Thoracic aorta (tissue), 2 donors: Measurements from ENCODE around the gene KCNH4. TPM values are rescaled to one million over a fixed set of nuclear protein-coding genes. Genes with fewer than 3 reads are reported as not detected.
"Not testable (repeated sequence)": the region's sequence is repeated elsewhere in the genome, so short reads cannot be mapped to it uniquely, and the experiment has no call there.

Source experiments
- ATAC-seq: fragments of 150-250 bp; one replicate; pipeline ENCODE4 v1.8.0; 2017; ENCODE audit warnings: low read depth; ENCODE audit not compliant: insufficient number of reproducible peaks, low FRiP score
- DNase-seq: peaks from one replicate; pipeline ENCODE4 v3.0.0-alpha.2; 2020; ENCODE audit warnings: low spot score
- H3K27ac ChIP-seq, 2 donors: fragments of 200-600 bp; sonication (generic); 1 replicate in 1 of 2; 2 replicates in 1 of 2; pipeline ENCODE4 v1.5.1; 2016; ENCODE audit warnings: mild to moderate bottlenecking in 2 of 2, moderate library complexity in 2 of 2
- H3K27me3 ChIP-seq: fragments of 200-600 bp; sonication (generic); replicated peaks from 2 replicates; pipeline ENCODE4 v1.6.0; 2016; ENCODE audit warnings: mild to moderate bottlenecking; ENCODE audit not compliant: insufficient read depth
- H3K36me3 ChIP-seq: fragments of 200-600 bp; sonication (generic); one replicate; pipeline ENCODE4 v1.5.1; 2016
- H3K4me1 ChIP-seq, 2 donors: fragments of 200-600 bp; sonication (generic); 1 replicate in 1 of 2; 2 replicates in 1 of 2; pipeline versions ENCODE4 v1.5.1 to v1.6.0; 2016; ENCODE audit warnings: low read depth in 2 of 2, mild to moderate bottlenecking in 1 of 2; ENCODE audit not compliant: control insufficient read depth in 1 of 2
- H3K4me3 ChIP-seq: fragments of 200-600 bp; sonication (generic); 2 replicates; pipeline ENCODE4 v1.5.1; 2016; ENCODE audit warnings: mild to moderate bottlenecking
- H3K9me3 ChIP-seq: fragments of 200-600 bp; sonication (generic); 2 replicates; pipeline ENCODE4 v1.5.1; 2016
- total RNA-seq, 2 donors: library from RNA; depleted of rRNA; stranded (reverse); fragments of >200 nt; gene quantifications; one replicate each; pipeline versions ENCODE4 v1.1.0 to v1.2.3, GENCODE V29; 2016
- TF ChIP-seq, protein P1 (sequence below): fragments of 200-600 bp; sonication (generic); IDR thresholded peaks from one replicate; pipeline ENCODE4 v1.5.1; 2019; ENCODE audit warnings: antibody characterized with exemption

The KCNH4 gene
- total RNA-seq, 2 donors from 2014 or later: 0.21 TPM; not detected in 1

DNA sequence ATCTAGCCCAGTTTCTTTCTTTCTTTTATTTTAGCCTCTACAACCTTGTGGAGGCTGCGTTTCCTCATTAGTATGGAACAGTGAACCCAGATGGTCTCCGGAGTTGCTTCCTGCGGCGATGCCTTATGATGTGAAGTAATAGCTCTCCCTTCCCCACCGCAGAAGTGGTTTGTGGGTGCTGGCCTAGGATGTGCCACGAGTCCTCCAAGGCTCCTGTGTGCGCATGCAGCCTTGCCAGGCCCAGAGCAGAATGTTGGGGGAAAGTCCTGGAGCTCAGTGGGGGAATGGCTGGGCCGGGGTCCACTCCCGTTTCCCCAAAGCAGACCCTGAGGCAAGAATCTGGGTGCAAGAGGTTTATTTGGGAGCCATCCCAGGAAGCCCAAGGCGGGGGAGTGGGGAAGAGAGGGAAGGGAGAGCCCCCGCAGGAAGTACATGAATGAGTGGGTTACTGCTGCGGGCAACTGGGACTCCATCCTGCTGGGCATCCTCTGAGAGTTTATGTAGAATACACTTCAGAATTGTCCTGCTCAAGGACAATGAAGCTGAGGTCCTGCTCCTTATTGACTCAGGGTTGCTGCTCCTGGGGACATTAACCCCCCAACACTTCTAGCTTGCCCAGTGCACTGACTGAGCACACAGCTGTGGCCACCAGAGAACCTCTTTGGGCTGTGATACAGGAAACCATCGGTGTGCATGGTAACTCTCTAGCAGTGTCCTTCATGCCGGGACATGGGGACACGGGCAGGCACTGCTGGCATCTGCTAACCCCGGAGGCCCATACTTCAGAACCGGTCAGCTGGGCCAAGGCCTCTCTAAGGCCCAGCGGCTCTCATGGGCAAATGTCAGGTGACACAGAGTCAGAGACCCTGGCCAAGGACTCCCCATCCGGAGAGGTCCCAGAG, 8.1 kb upstream of the KCNH4 start:
- H3K4me1 ChIP-seq: peaks cover 11 to 26% of the 10 kb centered on the region in 2 donors
- H3K4me3 ChIP-seq: no peak overlapping the region
- no peaks in the 10 kb centered on the region for H3K27me3 ChIP-seq
- no peaks in the 10 kb centered on the region for H3K9me3 ChIP-seq
- H3K27ac ChIP-seq: no peak overlapping the region
- ATAC-seq: no peak
- TF ChIP-seq, protein P1, sequence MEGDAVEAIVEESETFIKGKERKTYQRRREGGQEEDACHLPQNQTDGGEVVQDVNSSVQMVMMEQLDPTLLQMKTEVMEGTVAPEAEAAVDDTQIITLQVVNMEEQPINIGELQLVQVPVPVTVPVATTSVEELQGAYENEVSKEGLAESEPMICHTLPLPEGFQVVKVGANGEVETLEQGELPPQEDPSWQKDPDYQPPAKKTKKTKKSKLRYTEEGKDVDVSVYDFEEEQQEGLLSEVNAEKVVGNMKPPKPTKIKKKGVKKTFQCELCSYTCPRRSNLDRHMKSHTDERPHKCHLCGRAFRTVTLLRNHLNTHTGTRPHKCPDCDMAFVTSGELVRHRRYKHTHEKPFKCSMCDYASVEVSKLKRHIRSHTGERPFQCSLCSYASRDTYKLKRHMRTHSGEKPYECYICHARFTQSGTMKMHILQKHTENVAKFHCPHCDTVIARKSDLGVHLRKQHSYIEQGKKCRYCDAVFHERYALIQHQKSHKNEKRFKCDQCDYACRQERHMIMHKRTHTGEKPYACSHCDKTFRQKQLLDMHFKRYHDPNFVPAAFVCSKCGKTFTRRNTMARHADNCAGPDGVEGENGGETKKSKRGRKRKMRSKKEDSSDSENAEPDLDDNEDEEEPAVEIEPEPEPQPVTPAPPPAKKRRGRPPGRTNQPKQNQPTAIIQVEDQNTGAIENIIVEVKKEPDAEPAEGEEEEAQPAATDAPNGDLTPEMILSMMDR: no peak
- H3K36me3 ChIP-seq: no peaks in the 10 kb centered on the region
- DNase-seq: no peak

- Histone ChIP-seq H3K36me3 (no peaks in the 10 kb centered on the region), H3K9me3 (no peaks in the 10 kb centered on the region), H3K4me3 (no peak overlapping the region), H3K27me3 (no peaks in the 10 kb centered on the region), H3K27ac (no peak overlapping the region), H3K4me1 (peaks cover 9 to 22% of the 10 kb centered on the region in 2 donors)
- TF ChIP-seq, protein P1: no peak
- DNase-seq (no peak), ATAC-seq (no peak)
Measured at GRCh38 chr17:42187833-42188232, 6.9 kb upstream of the KCNH4 start.

DNA sequence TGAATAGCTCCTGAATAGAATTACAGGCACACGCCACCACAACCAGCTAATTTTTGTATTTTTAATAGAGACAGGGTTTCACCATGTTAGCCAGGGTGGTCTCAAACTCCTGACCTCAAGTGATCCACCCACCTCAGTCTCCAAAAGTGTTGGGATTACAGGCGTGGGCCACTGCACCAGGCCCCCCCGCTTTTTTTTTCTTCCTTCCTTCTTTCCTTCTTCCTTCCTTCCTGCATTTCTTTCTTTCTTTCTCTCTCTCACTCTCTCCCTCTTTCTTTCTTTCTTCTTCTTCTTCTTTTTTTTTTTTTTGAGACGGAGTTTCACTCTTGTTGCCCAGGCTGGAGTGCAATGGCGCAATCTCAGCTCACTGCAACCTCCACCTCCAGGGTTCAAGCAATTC, 5.2 kb upstream of the KCNH4 start:
- H3K36me3 ChIP-seq, ATAC-seq, H3K4me3 ChIP-seq, H3K27ac ChIP-seq, H3K27me3 ChIP-seq, H3K9me3 ChIP-seq, DNase-seq: not testable (repeated sequence)
- peaks cover 11 to 20% of the 10 kb centered on the region in 2 donors for H3K4me1 ChIP-seq

GRCh38 chr17:42185621-42185930, 4.6 kb upstream of the KCNH4 start:
- peaks cover 12 to 26% of the 10 kb centered on the region in 2 donors for H3K4me1 ChIP-seq
- peaks cover 9% of the 10 kb centered on the region for H3K27me3 ChIP-seq
- H3K27ac ChIP-seq: no peak overlapping the region
- no peak for ATAC-seq
- no peaks in the 10 kb centered on the region for H3K36me3 ChIP-seq
- H3K4me3 ChIP-seq: no peak overlapping the region
- H3K9me3 ChIP-seq: no peaks in the 10 kb centered on the region
- TF ChIP-seq, protein P1: no peak
- DNase-seq: no peak

- no peaks in the 10 kb centered on the region for H3K9me3 ChIP-seq
- TF ChIP-seq, protein P1: no peak
- H3K4me3 ChIP-seq: peak within 1 kb of the TSS; percentile 69
- H3K27me3 ChIP-seq: peaks cover 12% of the 10 kb centered on the region
- DNase-seq (no peak), ATAC-seq (no peak)
- H3K4me1 ChIP-seq: peaks cover 13 to 30% of the 10 kb centered on the region in 2 donors
- peak within 1 kb of the TSS in 1 of 2 donors; percentile 3 for H3K27ac ChIP-seq
- no peaks in the 10 kb centered on the region for H3K36me3 ChIP-seq
Measured at GRCh38 chr17:42184713-42185620, 4.0 kb upstream of the KCNH4 start, which contains the start of gene HCRT. HCRT (minus strand) TSS chr17:42185452; CDS start chr17:42185365, 87 bp downstream.
